Left forelimb (tissue), 1 donor: ENCODE results near the gene PLEK2.
"Not testable (repeated sequence)": the region's sequence is repeated elsewhere in the genome, so short reads cannot be mapped to it uniquely, and the experiment has no call there.

ENCODE experiments used
- DNase-seq: peaks from one replicate; pipeline ENCODE4 v3.0.0-alpha.2; 2018; ENCODE audit warnings: low spot score

The PLEK2 gene

GRCh38 chr14:67358924-67359774 lies 52.8 kb downstream of the PLEK2 start:
- DNase-seq = no peak

- no peak for DNase-seq
Measured at GRCh38 chr14:67357969-67358354, 54.0 kb downstream of the PLEK2 start.

- no peak for DNase-seq
Measured at GRCh38 chr14:67357186-67357968, 54.6 kb downstream of the PLEK2 start.

- DNase-seq = no peak
Measured at GRCh38 chr14:67352055-67352454, 59.9 kb downstream of the PLEK2 start.

GRCh38 chr14:67345583-67345982 lies 66.4 kb downstream of the PLEK2 start:
- DNase-seq = no peak

- DNase-seq = no peak
Measured at GRCh38 chr14:67343601-67344230, 68.2 kb downstream of the PLEK2 start.

GRCh38 chr14:67341231-67341630 lies 70.7 kb downstream of the PLEK2 start:
- not testable (repeated sequence) for DNase-seq
